Ovary (tissue), 9 donors: ENCODE data around the gene COL4A1. TPM values are rescaled to one million over a fixed set of nuclear protein-coding genes. Genes with fewer than 3 reads are reported as not detected.

Experiments
- DNase-seq, 5 donors: peaks; one replicate each; pipeline ENCODE4 v3.0.0-alpha.2; 2019 to 2020
- H3K27ac ChIP-seq, 2 donors: fragments of 200-600 bp; one replicate each; pipeline versions ENCODE4 v1.5.1 to v1.8.0; 2019 to 2022
- H3K27me3 ChIP-seq: fragments of 200-600 bp; one replicate; pipeline ENCODE4 v1.8.0; 2022
- H3K36me3 ChIP-seq: fragments of 200-600 bp; sonication (generic); one replicate; pipeline ENCODE4 v1.5.1; 2019
- H3K4me1 ChIP-seq: one replicate; pipeline ENCODE4 v1.8.1; 2013; ENCODE audit warnings: mild to moderate bottlenecking, moderate library complexity; ENCODE audit not compliant: insufficient read depth
- H3K4me3 ChIP-seq: fragments of 200-600 bp; sonication (generic); one replicate; pipeline ENCODE4 v1.5.1; 2017
- H3K9me3 ChIP-seq, 2 donors: fragments of 200-600 bp in 1 of 2; sonication (generic) in 1 of 2; one replicate each; pipeline versions ENCODE4 v1.5.1 to v1.8.1; 2013 to 2019; ENCODE audit warnings: mild to moderate bottlenecking in 1 of 2, moderate library complexity in 1 of 2
- CTCF ChIP-seq, 3 donors: fragments of 450-650 bp in 2 of 3; fragments of 200-600 bp in 1 of 3; IDR thresholded peaks; one replicate each; pipeline versions ENCODE4 v1.5.1 to v1.8.0; 2016 to 2022; ENCODE audit warnings: antibody characterized with exemption in 3 of 3, mild to moderate bottlenecking in 1 of 3
- EP300 ChIP-seq: sonication (generic); formaldehyde crosslinking; IDR thresholded peaks from one replicate; pipeline ENCODE4 v1.6.1; 2017; ENCODE audit warnings: antibody characterized with exemption
- POLR2A ChIP-seq: fragments of 450-650 bp; IDR thresholded peaks from one replicate; pipeline ENCODE4 v1.6.1; 2017; ENCODE audit warnings: antibody characterized with exemption, mild to moderate bottlenecking, moderate library complexity
- WGBS, 3 donors: extraction: QIAGEN DNeasy Blood & Tissue Kit in 1 of 3; methylation state at CpG; one replicate each; pipeline versions ENCODE4 v1.1.5 to v1.1.7; 2013 to 2017; 5-methylcytosine and 5-hydroxymethylcytosine counted together
- intact Hi-C, 4 donors: fragments of 100-400 bp; cut with DNase I; formaldehyde crosslinking; loops; one replicate each; pipeline versions ENCODE4 v1.11.0 to v1.15.1; 2022 to 2023
- polyA plus RNA-seq, 2 donors: library from polyadenylated mRNA; stranded (reverse); fragments of 200-250 nt in 1 of 2; fragments of 350-450 nt in 1 of 2; fragmentation: Illumina TruSeq in 1 of 2; extraction: RNeasy Lipid Tissue Mini Kit (QIAGEN cat#74804) in 1 of 2; gene quantifications; one replicate each; pipeline ENCODE4 v1.2.3, GENCODE V29; 2013 to 2014
- total RNA-seq, 7 donors: library from RNA; depleted of rRNA in 2 of 7; stranded (reverse); fragments of >200 nt in 2 of 7; fragmentation: NEBNext Ultra II Directional in 3 of 7; extraction: Animal tissue kit (Norgen Biotek cat#: 25700) in 3 of 7; gene quantifications; one replicate each; pipeline versions ENCODE4 v1.1.0 to v1.2.4, GENCODE V29; 2016 to 2023
- donor health status: DM: no; HTN: no; CAD: no; lungs with moderate emphysema.
- donor health status: DM: no; HTN: no; CAD: no.
- donor health status: Bipolar disorder and iron deficiency.
- donor health status: DM: yes; HTN: yes; CAD: no.
- donor health status: DM: no; HTN: no; CAD: no.
- donor health status: DM: yes; HTN: yes; CAD: no.

The COL4A1 gene
- total and polyA plus RNA-seq, 9 donors = 42.3 to 421 (median 87.5) TPM

GRCh38 chr13:110297766-110298504, 9.0 kb downstream of the COL4A1 start:
- Histone ChIP-seq H3K27ac (peak overlapping the region in 1 of 2 donors; percentile 77), H3K36me3 (no peaks in the 10 kb centered on the region), H3K4me3 (peak overlapping the region; percentile 24), H3K9me3 (no peaks in the 10 kb centered on the region), H3K27me3 (no peaks in the 10 kb centered on the region), H3K4me1 (peaks cover 36% of the 10 kb centered on the region)
- intact Hi-C loops = no loop called here
- no peak for TF ChIP-seq CTCF (IDR thresholded peaks at IDR 0.05)
- TF ChIP-seq POLR2A = no peak
- TF ChIP-seq EP300 = no peak
- DNase-seq = no peak
- 12 to 27% (median 19%) methylated on average over 12 of the region's 12 CpGs for WGBS, 3 donors

- Histone ChIP-seq H3K27ac (no peak overlapping the region), H3K4me3 (no peak overlapping the region), H3K27me3 (no peaks in the 10 kb centered on the region), H3K36me3 (no peaks in the 10 kb centered on the region), H3K9me3 (no peaks in the 10 kb centered on the region), H3K4me1 (peaks cover 34% of the 10 kb centered on the region)
- intact Hi-C loops = no loop called here
- TF ChIP-seq EP300 (no peak), CTCF (IDR thresholded peaks at IDR 0.05) (no peak), POLR2A (no peak)
- DNase-seq = peak in 1 of 5 donors; percentile 30
- 73 to 82% (median 77%) methylated on average over 6 of the region's 6 CpGs for WGBS, 3 donors
Measured at GRCh38 chr13:110297011-110297410, 9.9 kb downstream of the COL4A1 start.

- H3K27ac ChIP-seq = no peak overlapping the region
Measured at GRCh38 chr13:110294622-110295021, 12.3 kb downstream of the COL4A1 start.

GRCh38 chr13:110294146-110294545, 12.8 kb downstream of the COL4A1 start:
- intact Hi-C loops = no loop called here
- WGBS, 3 donors = 83 to 94% (median 84%) methylated on average over 3 of the region's 3 CpGs
- Histone ChIP-seq H3K36me3 (no peaks in the 10 kb centered on the region), H3K27ac (no peak overlapping the region), H3K4me1 (peaks cover 17% of the 10 kb centered on the region), H3K4me3 (no peak overlapping the region), H3K9me3 (no peaks in the 10 kb centered on the region), H3K27me3 (no peaks in the 10 kb centered on the region)
- DNase-seq = peak in 2 of 5 donors; percentile 11 to 18
- TF ChIP-seq EP300 (no peak), CTCF (IDR thresholded peaks at IDR 0.05) (no peak), POLR2A (no peak)

More at GRCh38 chr13:110294622-110295021, 12.3 kb downstream of the COL4A1 start:
- intact Hi-C loops = no loop called here
- no peaks in the 10 kb centered on the region for H3K27me3 ChIP-seq
- DNase-seq = no peak
- TF ChIP-seq POLR2A (no peak), EP300 (no peak), CTCF (IDR thresholded peaks at IDR 0.05) (no peak)
- H3K4me3 ChIP-seq = no peak overlapping the region
- no peaks in the 10 kb centered on the region for H3K36me3 ChIP-seq
- H3K9me3 ChIP-seq = no peaks in the 10 kb centered on the region
- peaks cover 20% of the 10 kb centered on the region for H3K4me1 ChIP-seq
